Epithelial cell of prostate (primary cell): Measurements from ENCODE around the gene SCAPER.
A peak's percentile ranks its signal among the peaks of the same experiment; 100 is the strongest.

Experiments
- DNase-seq: peaks from one replicate; pipeline ENCODE4 v3.0.0-alpha.2; 2011; ENCODE audit warnings: low read depth, low spot score
- H3K27ac ChIP-seq: fragments of 450-650 bp; 2 replicates; pipeline ENCODE4 v1.5.1; 2017; ENCODE audit warnings: mild to moderate bottlenecking

Gene SCAPER

GRCh38 chr15:76382987-76383728, 522.0 kb downstream of the SCAPER start:
- no peak overlapping the region for H3K27ac ChIP-seq
- no peak for DNase-seq

GRCh38 chr15:76381366-76381765, 523.8 kb downstream of the SCAPER start:
- no peak for DNase-seq
- no peak overlapping the region for H3K27ac ChIP-seq

GRCh38 chr15:76380249-76380648, 524.9 kb downstream of the SCAPER start:
- no peak overlapping the region for H3K27ac ChIP-seq
- no peak for DNase-seq

- DNase-seq = no peak
- no peak overlapping the region for H3K27ac ChIP-seq
These were observed 526.4 kb downstream of the SCAPER start for GRCh38 chr15:76378691-76379090.

- no peak for DNase-seq
- no peak overlapping the region for H3K27ac ChIP-seq
These were observed 527.4 kb downstream of the SCAPER start for GRCh38 chr15:76377751-76378150.

GRCh38 chr15:76377217-76377616, 527.9 kb downstream of the SCAPER start:
- DNase-seq = no peak
- no peak overlapping the region for H3K27ac ChIP-seq

- no peak for DNase-seq
- no peak overlapping the region for H3K27ac ChIP-seq
These were observed 528.3 kb downstream of the SCAPER start for GRCh38 chr15:76376816-76377215.

GRCh38 chr15:76376029-76376428, 529.1 kb downstream of the SCAPER start:
- no peak for DNase-seq
- no peak overlapping the region for H3K27ac ChIP-seq

- H3K27ac ChIP-seq = no peak overlapping the region
- DNase-seq = no peak
These were observed 537.0 kb downstream of the SCAPER start for GRCh38 chr15:76368122-76368621.

- DNase-seq = no peak
- no peak overlapping the region for H3K27ac ChIP-seq
These were observed 538.4 kb downstream of the SCAPER start for GRCh38 chr15:76366714-76367113.

GRCh38 chr15:76363251-76363650, 541.9 kb downstream of the SCAPER start:
- no peak overlapping the region for H3K27ac ChIP-seq
- no peak for DNase-seq

- no peak for DNase-seq
These were observed 544.7 kb downstream of the SCAPER start for GRCh38 chr15:76360416-76360815.

GRCh38 chr15:76359152-76359551, 546.0 kb downstream of the SCAPER start:
- no peak for DNase-seq

More at GRCh38 chr15:76360416-76360815, 544.7 kb downstream of the SCAPER start:
- H3K27ac ChIP-seq = no peak overlapping the region

GRCh38 chr15:76358453-76358852, 546.7 kb downstream of the SCAPER start:
- no peak overlapping the region for H3K27ac ChIP-seq
- DNase-seq = no peak

More at GRCh38 chr15:76359152-76359551, 546.0 kb downstream of the SCAPER start:
- no peak overlapping the region for H3K27ac ChIP-seq

GRCh38 chr15:76354823-76355440, 550.2 kb downstream of the SCAPER start:
- no peak overlapping the region for H3K27ac ChIP-seq
- DNase-seq = no peak

GRCh38 chr15:76353903-76354302, 551.2 kb downstream of the SCAPER start:
- DNase-seq = no peak
- H3K27ac ChIP-seq = no peak overlapping the region

- no peak for DNase-seq
- H3K27ac ChIP-seq = no peak overlapping the region
These were observed 552.0 kb downstream of the SCAPER start for GRCh38 chr15:76353023-76353577.

- no peak for DNase-seq
- peak overlapping the region; percentile 6 for H3K27ac ChIP-seq
These were observed 555.7 kb downstream of the SCAPER start for GRCh38 chr15:76349301-76350070.

- H3K27ac ChIP-seq = no peak overlapping the region
- no peak for DNase-seq
These were observed 557.6 kb downstream of the SCAPER start for GRCh38 chr15:76347482-76348055.
